H1 (cell line): Measurements from ENCODE around the gene ZNF408. TPM values are rescaled to one million over a fixed set of nuclear protein-coding genes. Genes with fewer than 3 reads are reported as not detected.

ENCODE experiments used
- CHD2 ChIP-seq: IDR thresholded peaks from 2 replicates; pipeline ENCODE4 v1.6.1; 2012; ENCODE audit warnings: low read length, improper control_type of control experiment
- HDAC2 ChIP-seq, 2 experiments: fragments of 300-600 bp in 1 of 2; sonication (generic) in 1 of 2; IDR thresholded peaks; 2 replicates each; pipeline ENCODE4 v1.6.1; 2011 to 2012; ENCODE audit warnings: low read depth in 2 of 2, low read length in 2 of 2, mild to moderate bottlenecking in 2 of 2, moderate library complexity in 2 of 2, borderline replicate concordance in 1 of 2, inconsistent platforms in 1 of 2
- KDM1A ChIP-seq: fragments of 200-600, 300-600 bp; sonication (generic); IDR thresholded peaks from 2 replicates; pipeline ENCODE4 v1.7.1; 2016; ENCODE audit warnings: mild to moderate bottlenecking, low read length, borderline replicate concordance
- RNF2 ChIP-seq: fragments of 200-900, 300-1000 bp; sonication (generic); IDR thresholded peaks from 2 replicates; pipeline ENCODE4 v1.7.1; 2016; ENCODE audit warnings: borderline replicate concordance, low read depth, mild to moderate bottlenecking, antibody characterized with exemption, low read length; ENCODE audit not compliant: poor library complexity, severe bottlenecking; ENCODE audit errors: missing control alignments
- SIRT6 ChIP-seq: IDR thresholded peaks from one replicate; pipeline ENCODE4 v1.7.1; 2012; ENCODE audit warnings: low read length, inconsistent platforms
- SRF ChIP-seq: IDR thresholded peaks from 2 replicates; pipeline ENCODE4 v1.6.1; 2011; ENCODE audit warnings: mild to moderate bottlenecking, low read depth, low read length, moderate library complexity
- TCF12 ChIP-seq: IDR thresholded peaks from 2 replicates; pipeline ENCODE4 v1.6.1; 2011; ENCODE audit warnings: low read depth, mild to moderate bottlenecking, low read length
- polyA plus RNA-seq, 7 experiments: library from polyadenylated mRNA; depleted of rRNA in 3 of 7; stranded (reverse) in 5 of 7; unstranded in 2 of 7; fragments of >200 nt in 5 of 7; fragments of 200-250 nt in 2 of 7; gene quantifications; 1 replicate in 5 of 7; 2 replicates in 1 of 7; 4 replicates in 1 of 7; pipeline versions ENCODE4 v1.2.1 to v1.2.3, GENCODE V29; 2011 to 2013; ENCODE audit warnings: missing spikeins in 2 of 7, mixed read lengths in 2 of 7
- total RNA-seq: library from RNA; stranded (reverse); fragmentation: NEBNext Ultra II Directional; extraction: Animal tissue kit (Norgen Biotek cat#: 25700); gene quantifications from 2 replicates; pipeline ENCODE4 v1.2.1, GENCODE V29; 2021

Gene ZNF408
- total and polyA plus RNA-seq, 2 of the 8 experiments (the other 6 are each of a cell fraction or from before 2014, with no cell fraction given) = 10.7 to 11.0 TPM

GRCh38 chr11:46682773-46683752 lies 17.8 kb upstream of the ZNF408 start (continued):
- TF ChIP-seq CHD2 (no peak), RNF2 (no peak), SIRT6 (no peak), KDM1A (no peak), HDAC2 (IDR thresholded peaks at IDR 0.05; ENCODE audit: borderline replicate concordance in 1 of 2, low read depth in 2 of 2, low read length in 2 of 2) (no peak), TCF12 (no peak), SRF (no peak)
